H1 (cell line): Measurements from ENCODE around the gene HIVEP2. TPM values are rescaled to one million over a fixed set of nuclear protein-coding genes. Genes with fewer than 3 reads are reported as not detected.

Experiments
- CHD1 ChIP-seq: IDR thresholded peaks from 2 replicates; pipeline ENCODE4 v1.6.1; 2012; ENCODE audit warnings: low read depth, low read length, improper control_type of control experiment
- CHD2 ChIP-seq: IDR thresholded peaks from 2 replicates; pipeline ENCODE4 v1.6.1; 2012; ENCODE audit warnings: low read length, improper control_type of control experiment
- CREB1 ChIP-seq: IDR thresholded peaks from 2 replicates; pipeline ENCODE4 v1.6.1; 2012; ENCODE audit warnings: inconsistent platforms
- HDAC6 ChIP-seq: IDR thresholded peaks from one replicate; pipeline ENCODE4 v1.7.1; 2012; ENCODE audit warnings: low read depth, mild to moderate bottlenecking, inconsistent platforms, low read length, moderate library complexity
- MAFK ChIP-seq: IDR thresholded peaks from 2 replicates; pipeline ENCODE4 v1.6.1; 2012; ENCODE audit warnings: low read depth, mild to moderate bottlenecking, improper control_type of control experiment, low read length
- POLR2AphosphoS5 ChIP-seq: IDR thresholded peaks from 2 replicates; pipeline ENCODE4 v1.6.1; 2011; ENCODE audit warnings: low read depth, low read length
- POU5F1 ChIP-seq: IDR thresholded peaks from 2 replicates; pipeline ENCODE4 v1.6.1; 2011; ENCODE audit warnings: low read depth, mild to moderate bottlenecking, low read length, moderate library complexity
- SAP30 ChIP-seq: fragments of 300-600 bp; sonication (generic); IDR thresholded peaks from 2 replicates; pipeline ENCODE4 v1.7.1; 2012; ENCODE audit warnings: low read length, moderate library complexity, mild to moderate bottlenecking, inconsistent platforms; ENCODE audit not compliant: insufficient read depth, insufficient replicate concordance
- SP2 ChIP-seq: IDR thresholded peaks from 2 replicates; pipeline ENCODE4 v1.6.1; 2012; ENCODE audit warnings: mild to moderate bottlenecking, low read length, inconsistent platforms
- SRF ChIP-seq: IDR thresholded peaks from 2 replicates; pipeline ENCODE4 v1.6.1; 2011; ENCODE audit warnings: mild to moderate bottlenecking, low read depth, low read length, moderate library complexity
- polyA plus RNA-seq, 7 experiments: library from polyadenylated mRNA; depleted of rRNA in 3 of 7; stranded (reverse) in 5 of 7; unstranded in 2 of 7; fragments of >200 nt in 5 of 7; fragments of 200-250 nt in 2 of 7; gene quantifications; 1 replicate in 5 of 7; 2 replicates in 1 of 7; 4 replicates in 1 of 7; pipeline versions ENCODE4 v1.2.1 to v1.2.3, GENCODE V29; 2011 to 2013; ENCODE audit warnings: missing spikeins in 2 of 7, mixed read lengths in 2 of 7
- total RNA-seq: library from RNA; stranded (reverse); fragmentation: NEBNext Ultra II Directional; extraction: Animal tissue kit (Norgen Biotek cat#: 25700); gene quantifications from 2 replicates; pipeline ENCODE4 v1.2.1, GENCODE V29; 2021
- TF ChIP-seq, protein P1 (sequence below): fragments of 300-600 bp; sonication (generic); IDR thresholded peaks from 2 replicates; pipeline ENCODE4 v1.7.1; 2012; ENCODE audit warnings: low read length, moderate library complexity, mild to moderate bottlenecking, inconsistent platforms; ENCODE audit not compliant: insufficient replicate concordance
- TF ChIP-seq, protein P2 (sequence below): IDR thresholded peaks from 2 replicates; pipeline ENCODE4 v1.6.1; 2012; ENCODE audit warnings: inconsistent platforms

Gene HIVEP2
- total and polyA plus RNA-seq, 2 of the 8 experiments (the other 6 are each of a cell fraction or from before 2014, with no cell fraction given): 2.2 to 6.1 TPM

DNA sequence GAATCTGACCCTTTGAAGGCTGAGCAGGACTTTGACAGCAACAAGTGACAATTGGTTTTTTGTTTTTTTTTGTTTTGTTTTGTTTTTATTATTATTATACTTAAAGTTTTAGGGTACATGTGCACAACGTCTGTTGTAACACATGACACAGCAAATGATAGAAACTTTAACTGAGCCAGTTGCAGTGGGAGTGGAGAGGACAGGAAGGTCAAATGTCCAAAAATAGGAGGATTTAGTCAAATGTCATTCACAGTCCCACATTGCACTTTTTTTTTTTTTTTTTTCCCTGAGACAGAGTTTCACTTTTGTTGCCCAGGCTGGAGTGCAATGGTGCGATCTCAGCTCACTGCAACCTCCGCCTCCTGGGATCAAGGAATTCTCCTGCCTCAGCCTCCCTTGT, 223.0 kb downstream of the HIVEP2 start (continued):
- TF ChIP-seq, protein P1, sequence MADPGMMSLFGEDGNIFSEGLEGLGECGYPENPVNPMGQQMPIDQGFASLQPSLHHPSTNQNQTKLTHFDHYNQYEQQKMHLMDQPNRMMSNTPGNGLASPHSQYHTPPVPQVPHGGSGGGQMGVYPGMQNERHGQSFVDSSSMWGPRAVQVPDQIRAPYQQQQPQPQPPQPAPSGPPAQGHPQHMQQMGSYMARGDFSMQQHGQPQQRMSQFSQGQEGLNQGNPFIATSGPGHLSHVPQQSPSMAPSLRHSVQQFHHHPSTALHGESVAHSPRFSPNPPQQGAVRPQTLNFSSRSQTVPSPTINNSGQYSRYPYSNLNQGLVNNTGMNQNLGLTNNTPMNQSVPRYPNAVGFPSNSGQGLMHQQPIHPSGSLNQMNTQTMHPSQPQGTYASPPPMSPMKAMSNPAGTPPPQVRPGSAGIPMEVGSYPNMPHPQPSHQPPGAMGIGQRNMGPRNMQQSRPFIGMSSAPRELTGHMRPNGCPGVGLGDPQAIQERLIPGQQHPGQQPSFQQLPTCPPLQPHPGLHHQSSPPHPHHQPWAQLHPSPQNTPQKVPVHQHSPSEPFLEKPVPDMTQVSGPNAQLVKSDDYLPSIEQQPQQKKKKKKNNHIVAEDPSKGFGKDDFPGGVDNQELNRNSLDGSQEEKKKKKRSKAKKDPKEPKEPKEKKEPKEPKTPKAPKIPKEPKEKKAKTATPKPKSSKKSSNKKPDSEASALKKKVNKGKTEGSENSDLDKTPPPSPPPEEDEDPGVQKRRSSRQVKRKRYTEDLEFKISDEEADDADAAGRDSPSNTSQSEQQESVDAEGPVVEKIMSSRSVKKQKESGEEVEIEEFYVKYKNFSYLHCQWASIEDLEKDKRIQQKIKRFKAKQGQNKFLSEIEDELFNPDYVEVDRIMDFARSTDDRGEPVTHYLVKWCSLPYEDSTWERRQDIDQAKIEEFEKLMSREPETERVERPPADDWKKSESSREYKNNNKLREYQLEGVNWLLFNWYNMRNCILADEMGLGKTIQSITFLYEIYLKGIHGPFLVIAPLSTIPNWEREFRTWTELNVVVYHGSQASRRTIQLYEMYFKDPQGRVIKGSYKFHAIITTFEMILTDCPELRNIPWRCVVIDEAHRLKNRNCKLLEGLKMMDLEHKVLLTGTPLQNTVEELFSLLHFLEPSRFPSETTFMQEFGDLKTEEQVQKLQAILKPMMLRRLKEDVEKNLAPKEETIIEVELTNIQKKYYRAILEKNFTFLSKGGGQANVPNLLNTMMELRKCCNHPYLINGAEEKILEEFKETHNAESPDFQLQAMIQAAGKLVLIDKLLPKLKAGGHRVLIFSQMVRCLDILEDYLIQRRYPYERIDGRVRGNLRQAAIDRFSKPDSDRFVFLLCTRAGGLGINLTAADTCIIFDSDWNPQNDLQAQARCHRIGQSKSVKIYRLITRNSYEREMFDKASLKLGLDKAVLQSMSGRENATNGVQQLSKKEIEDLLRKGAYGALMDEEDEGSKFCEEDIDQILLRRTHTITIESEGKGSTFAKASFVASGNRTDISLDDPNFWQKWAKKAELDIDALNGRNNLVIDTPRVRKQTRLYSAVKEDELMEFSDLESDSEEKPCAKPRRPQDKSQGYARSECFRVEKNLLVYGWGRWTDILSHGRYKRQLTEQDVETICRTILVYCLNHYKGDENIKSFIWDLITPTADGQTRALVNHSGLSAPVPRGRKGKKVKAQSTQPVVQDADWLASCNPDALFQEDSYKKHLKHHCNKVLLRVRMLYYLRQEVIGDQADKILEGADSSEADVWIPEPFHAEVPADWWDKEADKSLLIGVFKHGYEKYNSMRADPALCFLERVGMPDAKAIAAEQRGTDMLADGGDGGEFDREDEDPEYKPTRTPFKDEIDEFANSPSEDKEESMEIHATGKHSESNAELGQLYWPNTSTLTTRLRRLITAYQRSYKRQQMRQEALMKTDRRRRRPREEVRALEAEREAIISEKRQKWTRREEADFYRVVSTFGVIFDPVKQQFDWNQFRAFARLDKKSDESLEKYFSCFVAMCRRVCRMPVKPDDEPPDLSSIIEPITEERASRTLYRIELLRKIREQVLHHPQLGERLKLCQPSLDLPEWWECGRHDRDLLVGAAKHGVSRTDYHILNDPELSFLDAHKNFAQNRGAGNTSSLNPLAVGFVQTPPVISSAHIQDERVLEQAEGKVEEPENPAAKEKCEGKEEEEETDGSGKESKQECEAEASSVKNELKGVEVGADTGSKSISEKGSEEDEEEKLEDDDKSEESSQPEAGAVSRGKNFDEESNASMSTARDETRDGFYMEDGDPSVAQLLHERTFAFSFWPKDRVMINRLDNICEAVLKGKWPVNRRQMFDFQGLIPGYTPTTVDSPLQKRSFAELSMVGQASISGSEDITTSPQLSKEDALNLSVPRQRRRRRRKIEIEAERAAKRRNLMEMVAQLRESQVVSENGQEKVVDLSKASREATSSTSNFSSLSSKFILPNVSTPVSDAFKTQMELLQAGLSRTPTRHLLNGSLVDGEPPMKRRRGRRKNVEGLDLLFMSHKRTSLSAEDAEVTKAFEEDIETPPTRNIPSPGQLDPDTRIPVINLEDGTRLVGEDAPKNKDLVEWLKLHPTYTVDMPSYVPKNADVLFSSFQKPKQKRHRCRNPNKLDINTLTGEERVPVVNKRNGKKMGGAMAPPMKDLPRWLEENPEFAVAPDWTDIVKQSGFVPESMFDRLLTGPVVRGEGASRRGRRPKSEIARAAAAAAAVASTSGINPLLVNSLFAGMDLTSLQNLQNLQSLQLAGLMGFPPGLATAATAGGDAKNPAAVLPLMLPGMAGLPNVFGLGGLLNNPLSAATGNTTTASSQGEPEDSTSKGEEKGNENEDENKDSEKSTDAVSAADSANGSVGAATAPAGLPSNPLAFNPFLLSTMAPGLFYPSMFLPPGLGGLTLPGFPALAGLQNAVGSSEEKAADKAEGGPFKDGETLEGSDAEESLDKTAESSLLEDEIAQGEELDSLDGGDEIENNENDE: no peak
- TF ChIP-seq HDAC6 (no peak), POU5F1 (no peak), CREB1 (no peak), CHD2 (no peak), SP2 (no peak), POLR2AphosphoS5 (no peak), SRF (no peak), MAFK (no peak), CHD1 (no peak), SAP30 (no peak)
- TF ChIP-seq, protein P2, sequence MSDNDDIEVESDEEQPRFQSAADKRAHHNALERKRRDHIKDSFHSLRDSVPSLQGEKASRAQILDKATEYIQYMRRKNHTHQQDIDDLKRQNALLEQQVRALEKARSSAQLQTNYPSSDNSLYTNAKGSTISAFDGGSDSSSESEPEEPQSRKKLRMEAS: no peak
